ENCODE results near the gene ANKRD29. TPM values are rescaled to one million over a fixed set of nuclear protein-coding genes. Genes with fewer than 3 reads are reported as not detected.

ANKRD29 gene
- total and polyA plus RNA-seq, 2 experiments from 2014 or later: 6.6 to 36.6 TPM

GRCh38 chr18:23710946-23711345 lies 48.2 kb upstream of the ANKRD29 start:
- no peaks in the 10 kb centered on the region for H3K36me3 ChIP-seq (ENCODE audit: insufficient read depth)

More at GRCh38 chr18:23710946-23711345, 48.2 kb upstream of the ANKRD29 start:
- Histone ChIP-seq H3F3A (replicated peaks; ENCODE audit: low read depth) (no peaks in the 10 kb centered on the region), H3K27me3 (ENCODE audit: insufficient read depth) (no peaks in the 10 kb centered on the region), H3K79me2 (replicated peaks; ENCODE audit: insufficient read depth) (no peaks in the 10 kb centered on the region), H2AFZ (no peak overlapping the region), H3K9me2 (ENCODE audit: insufficient read depth) (peaks cover 8% of the 10 kb centered on the region; the same call in 1 of the 2 replicates), H4K20me1 (replicated peaks; ENCODE audit: insufficient read depth) (no peaks in the 10 kb centered on the region), H3K27ac (ENCODE audit: low read depth) (no peak overlapping the region), H3K4me3 (no peak overlapping the region), H3K4me1 (ENCODE audit: insufficient read depth) (no peaks in the 10 kb centered on the region), H3K4me2 (no peak overlapping the region)
- ATAC-seq (no peak), DNase-seq (ENCODE audit: low spot score) (no peak)
- Mint-ChIP-seq H3K36me3 (ENCODE audit: low read depth) (no peaks in the 10 kb centered on the region; the same call in 2 of the 3 replicates), H3K4me3 (no peak overlapping the region), H3K27ac (no peak overlapping the region), H3K4me1 (no peaks in the 10 kb centered on the region), H3K27me3 (ENCODE audit: insufficient read depth, low read depth, poor library complexity) (no peaks in the 10 kb centered on the region), H3K9me3 (peaks cover 7% of the 10 kb centered on the region; the same call in 1 of the 3 replicates)
- TF ChIP-seq EZH2 (IDR thresholded peaks at IDR 0.05; ENCODE audit: low read depth, unreplicated experiment) (no peak), ZNF462 (CRISPR knock-in tag; IDR thresholded peaks at IDR 0.05) (no peak), STAT1 (IDR thresholded peaks at IDR 0.05; ENCODE audit: unreplicated experiment) (no peak), JUNB (IDR thresholded peaks at IDR 0.05; ENCODE audit: unreplicated experiment) (no peak), ZNF331 (CRISPR knock-in tag; IDR thresholded peaks at IDR 0.05; ENCODE audit: low read depth) (no peak)
